Stimulated activated CD4-positive, alpha-beta T cell treated with anti-CD3 and anti-CD28 coated beads, Interleukin-4, amount 100 ng/mL, for 24 hours (primary cell): ENCODE results near the gene CHN2.

Experiments
- DNase-seq: peaks from one replicate; pipeline ENCODE4 v3.0.0-alpha.2; 2020

The CHN2 gene

DNA sequence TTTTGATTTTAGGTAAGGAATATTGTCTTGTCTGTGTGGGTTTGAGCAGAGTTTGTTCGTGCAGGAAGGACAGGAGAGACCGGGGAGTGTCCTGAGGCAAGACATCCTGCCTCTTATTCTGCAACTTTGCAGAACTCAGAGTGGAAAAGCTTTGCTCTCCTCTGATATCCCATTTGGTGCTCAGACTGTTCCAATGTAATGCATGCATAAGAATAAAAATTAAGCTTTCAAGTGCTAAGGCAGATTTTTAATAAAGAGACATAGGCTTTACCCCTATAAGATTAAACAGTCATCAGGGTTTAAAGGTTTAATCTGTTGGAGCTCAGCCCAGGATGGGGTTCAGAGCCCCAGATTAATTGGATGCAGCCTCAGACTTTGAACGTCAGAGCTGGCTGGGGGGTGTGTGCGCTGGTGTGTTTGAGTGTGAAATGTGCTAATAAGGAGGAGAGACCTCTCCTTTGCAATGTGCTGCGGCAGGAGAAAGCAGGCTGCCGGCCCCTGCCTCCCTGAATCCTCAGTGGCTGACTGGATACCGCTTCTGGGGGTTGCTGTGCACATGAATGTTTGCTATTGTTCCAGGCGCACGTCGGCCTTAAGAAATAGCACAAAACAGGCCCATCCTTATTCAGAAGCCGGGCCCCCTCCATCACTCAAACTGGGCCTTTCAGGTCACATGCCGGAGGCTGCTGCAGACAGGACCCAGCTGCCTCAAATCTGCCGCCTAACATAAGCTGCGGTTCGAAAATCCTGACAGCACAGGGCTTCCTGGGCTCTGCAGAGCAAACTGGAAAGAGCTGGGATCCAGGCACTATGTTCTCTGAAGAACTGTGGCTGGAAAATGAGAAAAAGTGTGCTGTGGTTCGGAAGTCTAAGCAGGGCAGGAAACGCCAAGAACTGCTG, 285.0 kb downstream of the CHN2 start:
- DNase-seq = no peak

GRCh38 chr7:29480451-29480850, 285.9 kb downstream of the CHN2 start:
- no peak for DNase-seq

DNA sequence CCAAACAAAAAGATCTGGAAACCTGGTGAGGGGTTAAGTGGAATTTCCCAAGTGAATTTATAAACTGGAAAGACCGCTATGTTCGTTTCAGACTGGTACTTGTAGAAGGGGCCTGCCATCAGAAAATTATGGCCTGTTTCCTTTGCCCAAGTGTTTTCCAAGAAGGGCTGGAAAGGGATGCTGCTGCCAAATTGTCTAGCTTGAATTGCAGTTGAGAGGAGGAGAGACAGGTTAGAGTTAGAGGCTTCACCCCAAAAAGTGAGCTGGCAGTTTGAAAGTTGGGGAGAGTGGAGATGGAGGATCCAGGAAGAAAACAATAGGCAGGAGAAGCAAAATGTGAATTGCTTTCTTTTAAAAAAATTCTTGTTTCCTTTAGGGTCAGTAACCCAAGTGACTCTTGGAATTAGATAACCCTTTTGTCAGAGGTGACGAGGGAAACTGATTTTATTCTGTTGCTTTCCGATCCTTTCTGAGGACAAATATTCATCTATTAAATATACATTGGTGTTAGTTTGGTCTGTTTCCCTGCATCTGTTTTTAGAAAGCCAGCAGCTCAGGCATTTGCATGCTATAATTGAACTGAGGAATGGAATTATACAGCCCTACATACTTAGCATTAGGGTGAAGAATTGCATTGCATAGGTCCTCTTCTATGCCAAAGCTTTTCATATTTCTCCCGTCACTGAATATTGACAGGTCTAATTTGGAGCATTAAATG, 286.5 kb downstream of the CHN2 start:
- DNase-seq = no peak

- no peak for DNase-seq
Measured at GRCh38 chr7:29482056-29482455, 287.5 kb downstream of the CHN2 start.

- no peak for DNase-seq
Measured at GRCh38 chr7:29483219-29484104, 288.9 kb downstream of the CHN2 start.

- no peak for DNase-seq
Measured at GRCh38 chr7:29484280-29484679, 289.7 kb downstream of the CHN2 start.

GRCh38 chr7:29485339-29486190, 291.0 kb downstream of the CHN2 start:
- DNase-seq = no peak

GRCh38 chr7:29486191-29486700, 291.7 kb downstream of the CHN2 start:
- DNase-seq = no peak

- DNase-seq = no peak
Measured at GRCh38 chr7:29487424-29487823, 292.8 kb downstream of the CHN2 start.

DNA sequence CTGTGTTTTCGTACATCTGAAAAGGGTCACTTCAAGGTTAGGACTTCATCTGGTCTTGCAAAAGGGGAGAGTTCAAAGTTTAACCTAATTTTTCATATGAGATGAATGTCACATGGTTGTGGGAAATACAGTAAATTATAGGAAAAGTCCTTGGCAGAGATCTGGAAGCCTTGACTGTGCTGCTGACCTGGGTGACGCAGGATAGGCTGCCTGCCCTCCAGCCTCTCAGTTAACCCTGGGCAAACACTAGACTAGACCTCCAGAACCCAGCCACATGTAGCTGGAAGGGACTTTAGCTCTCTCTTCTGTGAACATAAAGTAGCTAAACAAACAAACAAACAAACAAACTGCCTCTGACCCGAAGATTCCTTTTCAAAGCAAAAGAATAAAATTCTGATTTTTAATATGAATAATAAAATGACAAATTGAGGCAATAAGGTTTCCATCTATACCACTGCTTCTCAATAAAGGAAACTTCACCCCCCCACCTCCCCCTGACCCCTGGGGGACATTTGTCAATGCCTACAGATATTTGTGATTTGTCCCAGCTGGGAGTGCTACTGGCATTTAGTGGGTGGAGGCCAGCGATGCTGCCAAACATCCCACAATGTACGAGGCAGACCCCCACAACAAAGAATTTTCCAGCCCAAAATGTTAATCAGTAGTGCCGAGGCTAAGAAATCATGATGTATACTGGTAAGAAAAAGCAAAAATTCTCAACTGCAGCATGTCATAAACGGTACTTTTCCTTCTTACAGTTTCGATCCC, 293.8 kb downstream of the CHN2 start:
- DNase-seq = no peak

DNA sequence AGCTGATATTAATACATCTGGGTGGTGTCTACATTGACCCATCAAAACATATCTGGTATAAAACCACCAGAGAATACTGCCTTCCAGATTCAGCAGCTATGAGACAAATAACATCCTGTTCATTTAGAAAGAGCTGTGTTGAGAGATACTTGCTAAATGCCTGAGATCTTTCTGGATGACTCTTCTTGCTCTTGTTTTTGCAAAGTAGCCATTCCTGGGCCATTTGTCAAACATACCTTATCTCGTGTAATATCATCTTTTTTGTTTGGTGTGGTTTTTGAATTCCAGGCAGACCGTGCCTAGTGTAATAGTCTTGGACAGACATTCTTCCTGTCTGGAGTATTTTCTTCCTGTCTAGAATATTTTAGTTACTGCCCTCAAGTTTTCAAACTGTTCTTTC, 294.4 kb downstream of the CHN2 start:
- no peak for DNase-seq

DNA sequence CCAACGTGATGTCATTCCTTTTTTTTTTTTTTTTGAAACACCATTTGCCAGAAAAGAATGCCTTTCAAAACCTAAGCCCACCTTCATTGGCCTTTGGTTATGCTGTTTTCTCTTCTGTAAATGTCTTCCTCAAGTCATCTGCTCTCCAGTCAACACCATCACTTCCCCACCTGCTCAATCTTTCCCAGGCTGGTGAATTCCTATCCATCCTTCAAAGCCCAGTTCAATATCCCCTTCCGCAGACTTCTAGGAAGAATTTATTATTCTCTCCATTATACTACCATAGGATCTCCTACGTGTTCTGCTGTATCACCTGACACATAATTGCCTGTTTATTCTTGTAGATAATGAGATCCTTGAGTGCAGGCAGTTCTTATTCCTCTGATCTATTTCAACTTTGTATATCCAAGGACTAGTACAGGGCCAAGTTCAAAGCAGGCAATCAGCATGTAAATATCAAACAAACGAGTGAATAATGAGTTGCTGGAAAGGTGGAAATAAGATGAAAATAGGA, 295.6 kb downstream of the CHN2 start:
- no peak for DNase-seq

GRCh38 chr7:29494350-29494749, 299.8 kb downstream of the CHN2 start:
- no peak for DNase-seq

DNA sequence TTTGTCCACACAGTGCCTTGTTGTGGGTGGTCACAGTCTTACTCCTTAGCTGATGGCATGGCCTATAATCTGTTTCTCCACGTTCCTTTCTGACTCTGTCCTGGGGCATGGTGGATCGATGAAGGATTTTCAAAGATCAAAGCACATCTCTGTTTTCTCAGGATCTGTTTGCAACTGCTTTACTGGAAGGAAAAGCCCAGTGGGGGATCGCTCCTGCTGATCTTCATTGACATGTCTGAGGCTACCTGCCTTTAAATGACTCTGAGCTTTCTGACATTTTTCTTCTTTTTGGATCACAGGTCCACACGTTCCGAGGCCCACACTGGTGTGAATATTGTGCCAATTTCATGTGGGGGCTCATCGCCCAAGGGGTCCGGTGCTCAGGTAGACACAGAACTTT, 301.1 kb downstream of the CHN2 start:
- no peak for DNase-seq

GRCh38 chr7:29496355-29497020, 301.9 kb downstream of the CHN2 start:
- DNase-seq = no peak

DNA sequence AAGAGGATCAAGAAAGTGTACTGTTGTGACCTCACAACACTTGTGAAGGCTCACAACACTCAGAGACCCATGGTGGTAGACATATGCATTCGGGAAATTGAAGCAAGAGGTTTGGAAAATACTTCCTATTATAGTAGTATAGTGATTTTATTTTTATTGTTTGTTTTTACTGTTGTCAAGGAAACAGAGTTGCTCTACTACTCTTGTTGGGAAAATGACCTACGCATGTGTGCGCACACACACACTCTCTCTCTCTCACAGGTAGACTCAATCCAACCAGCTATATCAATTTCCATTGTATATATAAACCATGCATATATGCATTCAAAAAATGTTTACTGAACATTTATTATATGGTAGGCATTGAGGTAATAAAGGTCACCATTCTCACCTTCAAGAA, 305.4 kb downstream of the CHN2 start:
- no peak for DNase-seq

- no peak for DNase-seq
Measured at GRCh38 chr7:29500719-29501118, 306.1 kb downstream of the CHN2 start.

- no peak for DNase-seq
Measured at GRCh38 chr7:29502133-29502532, 307.6 kb downstream of the CHN2 start.

DNA sequence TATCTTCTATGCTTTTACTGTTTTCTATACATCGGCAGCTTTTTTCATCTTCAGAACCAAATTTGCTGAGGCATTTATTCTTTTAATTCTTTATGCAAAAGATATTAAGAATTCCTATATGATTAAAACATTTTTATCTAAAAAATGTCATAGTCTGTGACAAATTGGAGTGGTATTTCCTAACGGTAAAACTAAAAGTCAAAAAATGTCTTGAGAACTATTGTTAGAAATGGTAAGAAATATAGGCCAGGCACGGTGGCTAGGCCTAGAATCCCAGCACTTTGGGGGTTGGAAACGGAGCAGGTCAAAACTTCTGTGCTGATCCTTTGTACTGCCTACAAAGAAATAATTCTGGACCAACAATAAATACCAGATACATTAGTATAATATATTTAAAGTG, 311.4 kb downstream of the CHN2 start:
- no peak for DNase-seq

DNA sequence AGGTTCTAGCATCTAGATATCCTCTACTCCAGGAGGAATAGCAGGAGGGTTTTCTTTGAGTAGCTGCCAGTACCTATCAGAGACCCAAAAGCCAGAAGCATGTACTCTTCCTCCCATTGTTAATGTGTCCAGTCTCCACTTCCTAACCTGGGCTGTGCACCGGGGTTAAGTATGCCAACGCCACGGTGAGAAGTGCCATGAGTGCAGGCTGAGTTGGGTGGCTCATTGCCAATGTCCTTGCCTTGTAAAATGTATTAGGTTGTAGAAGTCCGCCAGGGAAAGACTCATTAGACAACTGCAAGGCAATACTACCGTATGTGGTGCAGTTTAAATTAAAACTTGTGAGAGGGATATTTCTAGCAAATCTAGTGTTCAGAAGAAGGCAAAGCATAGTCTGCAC, 314.0 kb downstream of the CHN2 start:
- DNase-seq = no peak
